Body of pancreas (tissue), 4 donors: ENCODE data around the gene GTF2E1.

Experiments used
- CTCF ChIP-seq, 7 experiments: fragments of 450-650 bp in 4 of 7; fragments of 200-600 bp in 3 of 7; sonication (generic) in 3 of 7; IDR thresholded peaks; one replicate each; pipeline ENCODE4 v1.5.1; 2016 to 2019; ENCODE audit warnings: antibody characterized with exemption in 7 of 7
- POLR2A ChIP-seq, 3 donors: fragments of 450-650 bp; IDR thresholded peaks; one replicate each; pipeline ENCODE4 v1.6.1; 2016; ENCODE audit warnings: antibody characterized with exemption in 3 of 3, mild to moderate bottlenecking in 2 of 3

GRCh38 chr3:120706950-120707349 is 35.6 kb upstream of the GTF2E1 start:
- TF ChIP-seq POLR2A (IDR thresholded peaks at IDR 0.05): no peak
- no peak for TF ChIP-seq CTCF (IDR thresholded peaks at IDR 0.05)
